Measurements from ENCODE around the gene NIPBL.
"Not testable (repeated sequence)": the region's sequence is repeated elsewhere in the genome, so short reads cannot be mapped to it uniquely, and the experiment has no call there.

The NIPBL gene

DNA sequence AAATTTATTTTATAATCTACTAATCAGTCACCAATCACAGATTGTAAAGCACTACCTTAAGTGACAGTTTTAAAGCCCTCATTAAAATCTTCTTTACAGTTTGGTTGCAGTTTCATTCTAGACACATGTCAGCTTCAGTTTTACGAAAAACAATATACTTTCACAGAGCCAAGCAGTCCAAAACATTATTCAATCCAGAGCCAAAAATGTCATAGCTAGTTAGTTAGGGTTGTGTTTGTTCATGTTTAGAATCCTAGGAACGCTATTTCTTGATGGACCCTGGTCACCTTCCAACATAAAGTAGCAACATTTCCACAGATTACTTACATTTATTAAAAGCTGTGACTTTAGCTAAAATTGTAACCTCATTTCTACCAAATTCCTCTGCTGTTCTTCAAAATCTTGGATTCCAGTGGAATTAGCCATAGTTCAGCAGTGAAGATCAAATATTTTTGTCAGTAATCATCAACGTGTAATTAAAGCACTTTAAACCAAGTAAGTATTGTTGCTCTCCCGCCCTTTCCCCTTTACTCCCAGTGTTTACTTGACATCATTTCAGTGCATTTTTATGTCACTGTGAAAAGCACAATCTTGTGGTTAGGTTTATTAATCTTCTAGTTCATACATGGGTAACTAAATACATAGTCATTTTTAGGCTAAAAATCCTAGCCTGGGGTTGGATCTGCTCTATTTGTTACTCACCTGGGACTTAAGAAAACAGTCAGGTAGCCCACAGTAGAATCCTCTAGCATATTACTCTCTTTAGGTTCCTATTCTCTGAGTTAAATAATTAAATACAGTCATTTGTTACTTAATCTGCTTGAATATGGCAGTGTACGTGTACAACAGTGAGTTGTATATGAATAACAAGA lies 74.3 kb downstream of the NIPBL start:
- DNase-seq: no peak

GRCh38 chr5:36953043-36953442 lies 76.5 kb downstream of the NIPBL start:
- DNase-seq: no peak

DNA sequence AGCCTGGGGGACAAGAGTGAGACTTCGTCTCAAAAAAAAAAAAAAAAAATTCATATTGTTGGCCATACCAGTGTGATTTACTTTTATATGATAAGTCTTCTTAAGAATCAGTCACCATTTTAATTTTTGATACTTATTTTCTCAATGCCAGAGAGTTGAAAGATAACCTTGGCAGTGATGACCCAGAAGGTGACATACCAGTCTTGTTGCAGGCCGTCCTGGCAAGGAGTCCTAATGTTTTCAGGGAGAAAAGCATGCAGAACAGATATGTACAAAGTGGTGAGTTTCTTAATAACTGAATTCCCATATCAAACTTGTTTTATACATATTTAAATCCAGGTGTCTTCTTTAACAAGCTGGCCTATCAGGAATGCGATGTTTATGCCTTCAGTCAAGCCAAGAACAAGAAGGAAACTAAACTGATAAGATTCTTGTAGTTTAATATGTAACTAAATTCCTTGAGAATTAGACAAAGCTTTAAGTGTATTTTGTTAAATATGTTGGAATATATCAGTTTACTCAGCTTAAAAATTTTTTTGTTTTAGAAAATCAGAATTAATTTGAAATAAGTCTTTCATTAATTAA lies 81.5 kb downstream of the NIPBL start:
- DNase-seq: no peak

DNA sequence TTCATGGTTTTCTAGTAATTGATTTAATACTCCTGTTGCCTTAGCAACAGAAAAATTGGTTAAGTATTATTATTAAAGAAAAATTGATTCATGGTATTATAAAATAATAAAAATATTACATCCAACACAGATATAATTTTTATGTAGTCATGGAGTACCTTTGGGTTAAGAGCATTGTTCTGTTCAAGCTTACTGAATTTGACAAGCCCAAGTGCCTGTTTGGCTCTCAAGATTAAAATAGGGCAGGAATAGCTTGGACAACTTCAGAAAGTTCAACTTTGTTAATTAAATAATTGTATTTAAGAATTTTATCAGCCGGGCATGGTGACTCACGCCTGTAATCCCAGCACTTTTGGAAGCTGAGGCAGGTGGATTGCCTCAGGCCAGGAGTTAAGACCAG lies 82.0 kb downstream of the NIPBL start:
- no peak for DNase-seq

GRCh38 chr5:36965179-36965578 lies 88.6 kb downstream of the NIPBL start:
- DNase-seq: no peak

GRCh38 chr5:36969700-36970395 lies 93.3 kb downstream of the NIPBL start:
- no peak for DNase-seq

DNA sequence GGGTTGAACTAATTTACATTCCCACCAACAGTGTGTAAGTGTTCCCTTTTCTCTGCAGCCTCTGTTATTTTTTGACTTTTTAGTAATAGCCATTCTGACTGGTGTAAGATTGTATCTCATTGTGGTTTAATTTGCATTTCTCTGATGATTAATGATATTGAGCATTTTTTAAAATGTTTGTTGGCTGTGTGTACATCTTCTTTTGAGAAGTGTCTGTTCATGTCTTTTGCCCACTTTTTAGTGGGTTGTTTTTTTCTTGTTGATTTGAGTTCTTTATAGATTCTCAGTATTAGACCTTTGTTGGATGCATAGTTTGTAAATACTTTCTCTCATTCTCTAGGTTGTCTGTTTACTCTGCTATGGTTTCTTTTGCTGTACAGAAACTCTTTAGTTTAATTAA lies 101.6 kb downstream of the NIPBL start:
- no peak for DNase-seq

DNA sequence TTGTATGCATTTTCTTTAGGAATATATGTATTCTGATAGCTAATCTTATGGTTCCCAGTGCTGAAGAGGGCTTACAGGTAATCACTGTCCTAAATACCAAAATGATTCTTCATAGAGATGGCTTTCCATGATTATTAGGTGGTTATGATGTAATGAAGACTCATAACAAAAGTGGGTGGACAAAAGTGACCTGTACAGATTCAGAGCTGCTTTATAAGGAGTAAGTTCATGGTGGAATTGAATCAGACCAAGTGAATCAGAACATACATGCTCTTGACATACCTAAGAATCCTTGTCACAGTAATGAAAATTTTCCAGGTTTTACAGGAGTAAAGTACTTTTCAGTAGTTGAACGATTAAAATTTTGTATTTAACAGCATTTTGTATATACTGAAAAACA lies 105.6 kb downstream of the NIPBL start:
- DNase-seq: no peak

DNA sequence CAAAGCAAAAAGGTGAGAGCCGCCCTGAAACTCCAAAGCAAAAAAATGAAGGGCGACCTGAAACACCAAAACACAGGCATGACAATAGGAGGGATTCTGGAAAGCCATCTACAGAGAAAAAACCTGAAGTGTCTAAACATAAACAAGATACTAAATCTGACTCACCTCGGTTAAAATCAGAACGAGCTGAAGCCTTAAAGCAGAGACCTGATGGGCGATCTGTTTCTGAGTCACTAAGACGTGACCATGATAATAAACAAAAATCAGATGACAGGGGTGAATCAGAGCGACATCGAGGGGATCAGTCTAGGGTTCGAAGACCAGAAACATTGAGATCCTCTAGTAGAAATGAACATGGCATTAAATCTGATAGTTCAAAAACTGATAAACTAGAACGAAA lies 108.8 kb downstream of the NIPBL start:
- DNase-seq: no peak

GRCh38 chr5:36988396-36988795 lies 111.8 kb downstream of the NIPBL start:
- DNase-seq: no peak

GRCh38 chr5:36998578-36998977 lies 122.0 kb downstream of the NIPBL start:
- DNase-seq: no peak

GRCh38 chr5:37002176-37002751 lies 125.7 kb downstream of the NIPBL start:
- no peak for DNase-seq

- DNase-seq: no peak
These were observed 128.7 kb downstream of the NIPBL start for GRCh38 chr5:37005252-37005651.

DNA sequence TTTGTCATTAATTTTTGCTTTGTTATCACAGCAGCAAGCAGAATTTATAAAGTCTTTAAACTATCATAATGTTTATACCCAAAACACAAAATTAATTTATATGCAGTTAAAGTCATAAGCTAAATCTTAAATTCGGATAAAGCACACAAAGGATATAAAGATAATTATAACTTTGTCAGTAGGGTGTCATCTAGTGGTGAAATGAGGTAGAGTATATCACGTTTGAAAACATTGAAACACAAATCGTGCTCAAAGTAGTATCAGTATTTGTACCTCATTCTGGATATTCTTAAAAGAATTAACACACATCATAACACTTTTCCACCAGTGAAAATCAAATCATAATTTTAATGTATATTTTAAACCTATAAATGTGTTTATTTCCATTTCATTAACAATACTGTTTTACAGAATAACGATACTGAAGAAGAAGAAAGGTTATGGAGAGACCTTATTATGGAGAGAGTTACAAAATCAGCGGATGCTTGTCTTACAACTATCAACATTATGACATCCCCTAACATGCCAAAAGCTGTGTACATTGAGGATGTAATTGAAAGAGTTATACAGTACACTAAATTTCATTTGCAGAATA lies 129.5 kb downstream of the NIPBL start:
- no peak for DNase-seq

DNA sequence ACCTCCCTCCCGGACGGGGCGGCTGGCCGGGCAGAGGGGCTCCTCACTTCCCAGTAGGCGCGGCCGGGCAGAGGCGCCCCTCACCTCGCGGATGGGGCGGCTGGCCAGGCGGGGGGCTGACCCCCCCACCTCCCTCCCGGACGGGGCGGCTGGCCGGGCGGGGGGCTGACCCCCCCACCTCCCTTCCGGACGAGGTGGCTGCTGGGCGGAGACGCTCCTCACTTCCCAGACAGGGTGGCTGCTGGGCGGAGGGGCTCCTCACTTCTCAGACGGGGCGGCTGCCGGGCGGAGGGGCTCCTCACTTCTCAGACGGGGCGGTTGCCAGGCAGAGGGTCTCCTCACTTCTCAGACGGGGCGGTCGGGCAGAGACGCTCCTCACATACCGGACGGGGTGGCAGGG lies 136.6 kb downstream of the NIPBL start:
- DNase-seq: not testable (repeated sequence)

- no peak for DNase-seq
These were observed 137.8 kb downstream of the NIPBL start for GRCh38 chr5:37014321-37014720.

DNA sequence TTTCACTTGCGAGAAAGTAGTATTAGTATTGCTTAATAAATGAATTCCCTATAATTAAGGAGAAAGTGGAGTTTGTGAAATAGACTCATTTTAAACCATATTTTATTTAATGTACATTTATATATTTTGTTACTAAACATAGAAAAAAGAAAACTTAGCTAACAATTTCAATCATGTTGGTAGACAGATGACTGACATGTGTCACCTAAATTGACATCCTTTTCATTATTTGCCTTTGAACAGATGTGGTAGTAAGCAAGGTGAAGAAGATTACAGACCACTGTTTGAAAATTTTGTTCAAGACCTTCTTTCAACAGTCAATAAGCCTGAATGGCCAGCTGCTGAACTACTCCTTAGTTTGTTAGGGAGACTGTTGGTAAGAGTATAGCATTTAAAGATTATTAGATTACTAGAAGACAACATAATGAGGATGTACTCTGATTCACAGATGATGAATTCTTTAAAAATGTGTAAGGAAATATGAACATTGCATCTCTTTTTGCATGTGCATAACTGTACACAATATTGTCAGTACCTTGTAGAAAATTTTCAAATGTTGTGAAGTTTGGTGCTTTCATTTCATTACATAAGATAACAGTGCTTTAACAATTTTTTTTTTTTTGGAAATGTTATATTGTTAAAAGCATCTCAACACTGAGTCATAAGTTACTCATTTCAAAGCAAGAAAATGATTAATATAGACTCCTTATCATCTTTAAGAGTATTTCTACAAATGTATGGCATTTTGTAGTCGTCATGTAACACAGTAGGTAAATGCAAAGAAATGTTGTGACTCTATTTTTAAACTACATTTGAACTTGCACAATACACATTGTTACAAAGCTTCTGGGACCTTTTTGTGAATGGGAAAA lies 139.5 kb downstream of the NIPBL start:
- no peak for DNase-seq

GRCh38 chr5:37028910-37029309 lies 152.3 kb downstream of the NIPBL start:
- DNase-seq: no peak

GRCh38 chr5:37029436-37029835 lies 152.9 kb downstream of the NIPBL start:
- DNase-seq: no peak

- no peak for DNase-seq
These were observed 158.4 kb downstream of the NIPBL start for GRCh38 chr5:37034955-37035354.

GRCh38 chr5:37037840-37038239 lies 161.3 kb downstream of the NIPBL start:
- DNase-seq: no peak

- no peak for DNase-seq
These were observed 163.3 kb downstream of the NIPBL start for GRCh38 chr5:37039824-37040223.

All from NCI-H510A (cell line).